B cell (primary cell): ENCODE results near the gene TTC8.

ENCODE experiments used
- CTCF ChIP-seq: fragments of 200-600 bp; IDR thresholded peaks from one replicate; pipeline ENCODE4 v1.8.0; 2022; ENCODE audit warnings: antibody characterized with exemption, mild to moderate bottlenecking
- EZH2 ChIP-seq: IDR thresholded peaks from 2 replicates; pipeline ENCODE4 v1.6.1; 2012; ENCODE audit warnings: borderline replicate concordance, low read depth, mild to moderate bottlenecking, moderate library complexity, low read length; ENCODE audit not compliant: insufficient read depth, poor library complexity, severe bottlenecking

GRCh38 chr14:88785911-88786310, 38.5 kb upstream of the TTC8 start:
- TF ChIP-seq CTCF (no peak), EZH2 (no peak)
